H1 (cell line): Measurements from ENCODE around the gene RCL1. TPM values are rescaled to one million over a fixed set of nuclear protein-coding genes. Genes with fewer than 3 reads are reported as not detected.

ENCODE experiments used
- CTCF ChIA-PET: fragments of 300-600 bp; sonication (Branson Sonifier 250); formaldehyde crosslinking; loops from one replicate; lab custom pipeline; 2021; ENCODE audit not compliant: partially characterized antibody; lab: Charles Lee
- POLR2A ChIA-PET: fragments of 300-600 bp; sonication (Branson Sonifier 250); formaldehyde crosslinking; loops from one replicate; lab custom pipeline; 2021; ENCODE audit warnings: inconsistent platforms; ENCODE audit not compliant: partially characterized antibody; lab: Charles Lee
- DNase-seq, 2 experiments: peaks; one replicate each; pipeline versions ENCODE4 v3.0.0 to v3.0.0-alpha.2; 2010 to 2022; ENCODE audit warnings: low spot score in 2 of 2, low read depth in 1 of 2, mixed read lengths in 1 of 2
- FAIRE-seq: peaks from 2 replicates; lab custom pipeline; 2011; peaks lifted over from hg19 to GRCh38; lab: Jason Lieb, UNC
- H2AFZ ChIP-seq: 2 replicates; pipeline ENCODE4 v1.8.1; 2012; ENCODE audit warnings: low read length, inconsistent platforms
- H2AK5ac ChIP-seq: 2 replicates; pipeline ENCODE4 v1.6.1; 2013; ENCODE audit warnings: low read depth, low read length
- H2BK120ac ChIP-seq: replicated peaks from 2 replicates; pipeline ENCODE3; 2013; ENCODE audit warnings: low read depth, low read length, inconsistent platforms
- H2BK12ac ChIP-seq: 2 replicates; pipeline ENCODE4 v1.6.1; 2013; ENCODE audit warnings: low read depth, low read length
- H2BK15ac ChIP-seq: 2 replicates; pipeline ENCODE4 v1.6.1; 2013; ENCODE audit warnings: low read length
- H2BK20ac ChIP-seq: 2 replicates; pipeline ENCODE4 v1.6.1; 2013; ENCODE audit warnings: low read length
- H2BK5ac ChIP-seq: 2 replicates; pipeline ENCODE4 v1.6.1; 2013; ENCODE audit warnings: low read depth, low read length
- H3K14ac ChIP-seq: 2 replicates; pipeline ENCODE4 v1.6.1; 2013; ENCODE audit warnings: inconsistent platforms; ENCODE audit not compliant: insufficient read length
- H3K18ac ChIP-seq: 2 replicates; pipeline ENCODE4 v1.6.1; 2013; ENCODE audit warnings: low read length; ENCODE audit errors: extremely low read depth
- H3K23ac ChIP-seq: 2 replicates; pipeline ENCODE4 v1.6.1; 2013; ENCODE audit warnings: inconsistent platforms; ENCODE audit not compliant: insufficient read length
- H3K23me2 ChIP-seq: 2 replicates; pipeline ENCODE4 v1.6.1; 2013; ENCODE audit warnings: low read depth, low read length
- H3K27ac ChIP-seq: 2 replicates; pipeline ENCODE4 v1.6.1; 2011; ENCODE audit warnings: low read depth, low read length, inconsistent platforms
- H3K27me3 ChIP-seq, 4 experiments: replicated peaks in 1 of 4; 1 replicate in 1 of 4; 2 replicates in 3 of 4; pipeline versions ENCODE4 v1.6.1 to v1.8.1; 2011 to 2013; ENCODE audit warnings: low read length in 3 of 4, mild to moderate bottlenecking in 3 of 4, inconsistent platforms in 2 of 4, mixed read lengths in 2 of 4, moderate library complexity in 1 of 4; ENCODE audit not compliant: control insufficient read depth in 3 of 4, insufficient read depth in 3 of 4; ENCODE audit errors: extremely low read depth in 1 of 4
- H3K36me3 ChIP-seq, 4 experiments: 2 replicates each; pipeline versions ENCODE4 v1.6.1 to v1.8.1; 2011 to 2013; ENCODE audit warnings: mild to moderate bottlenecking in 4 of 4, low read length in 3 of 4, moderate library complexity in 2 of 4, control low read depth in 1 of 4, inconsistent platforms in 1 of 4; ENCODE audit not compliant: insufficient read depth in 4 of 4, control insufficient read depth in 2 of 4
- H3K4ac ChIP-seq: replicated peaks from 2 replicates; pipeline ENCODE3; 2013; ENCODE audit warnings: low read length, low read depth, mixed read lengths, inconsistent platforms; ENCODE audit not compliant: insufficient read length
- H3K4me1 ChIP-seq, 4 experiments: replicated peaks in 1 of 4; 1 replicate in 1 of 4; 2 replicates in 3 of 4; pipeline versions ENCODE4 v1.6.1 to v1.8.1; 2011 to 2013; ENCODE audit warnings: low read length in 3 of 4, inconsistent platforms in 2 of 4, mixed read lengths in 1 of 4; ENCODE audit not compliant: insufficient read depth in 4 of 4, control insufficient read depth in 3 of 4
- H3K4me2 ChIP-seq, 2 experiments: 2 replicates each; pipeline versions ENCODE4 v1.6.1 to v1.8.1; 2011 to 2013; ENCODE audit warnings: low read depth in 2 of 2, low read length in 2 of 2, control low read depth in 1 of 2, inconsistent platforms in 1 of 2, mild to moderate bottlenecking in 1 of 2; ENCODE audit not compliant: insufficient read depth in 1 of 2
- H3K4me3 ChIP-seq, 4 experiments: fragments of 200-600, 300-600 bp in 1 of 4; sonication (generic), shearing (Covaris generic), sonication (Bioruptor Twin) in 1 of 4; 2 replicates each; pipeline versions ENCODE4 v1.5.1 to v1.8.1; 2011 to 2016; ENCODE audit warnings: low read length in 4 of 4, low read depth in 3 of 4, control low read depth in 2 of 4, inconsistent platforms in 2 of 4, mild to moderate bottlenecking in 2 of 4, mixed read lengths in 1 of 4, moderate library complexity in 1 of 4; ENCODE audit not compliant: insufficient read depth in 2 of 4; ENCODE audit errors: extremely low read depth in 1 of 4
- H3K56ac ChIP-seq: replicated peaks from 2 replicates; pipeline ENCODE3; 2013; ENCODE audit warnings: low read depth, mild to moderate bottlenecking, mixed read lengths, low read length, inconsistent platforms; ENCODE audit not compliant: insufficient read length
- H3K79me1 ChIP-seq: 2 replicates; pipeline ENCODE4 v1.6.1; 2013; ENCODE audit warnings: low read depth, low read length, control low read depth
- H3K79me2 ChIP-seq, 2 experiments: 2 replicates each; pipeline versions ENCODE4 v1.6.1 to v1.8.1; 2012 to 2013; ENCODE audit warnings: low read length in 2 of 2, mild to moderate bottlenecking in 2 of 2, inconsistent platforms in 1 of 2; ENCODE audit not compliant: insufficient read depth in 2 of 2, control insufficient read depth in 1 of 2
- H3K9ac ChIP-seq, 4 experiments: replicated peaks in 1 of 4; 1 replicate in 1 of 4; 2 replicates in 3 of 4; pipeline versions ENCODE4 v1.6.1 to v1.8.1; 2011 to 2013; ENCODE audit warnings: low read depth in 3 of 4, low read length in 3 of 4, control low read depth in 2 of 4, mild to moderate bottlenecking in 2 of 4, moderate library complexity in 2 of 4, inconsistent platforms in 1 of 4; ENCODE audit errors: extremely low read depth in 1 of 4
- H3K9me3 ChIP-seq, 2 experiments: 2 replicates each; pipeline versions ENCODE4 v1.6.1 to v1.8.1; 2012 to 2013; ENCODE audit warnings: mild to moderate bottlenecking in 2 of 2, moderate library complexity in 2 of 2, control low read depth in 1 of 2, inconsistent platforms in 1 of 2, low read depth in 1 of 2, low read length in 1 of 2, mixed read lengths in 1 of 2; ENCODE audit not compliant: insufficient read depth in 2 of 2
- H4K20me1 ChIP-seq, 2 experiments: replicated peaks in 1 of 2; 2 replicates each; pipeline versions ENCODE3 to v1.8.1; 2011 to 2013; ENCODE audit warnings: inconsistent platforms in 2 of 2, low read length in 2 of 2, mild to moderate bottlenecking in 1 of 2; ENCODE audit not compliant: insufficient read depth in 2 of 2, control insufficient read depth in 1 of 2
- H4K5ac ChIP-seq: 2 replicates; pipeline ENCODE4 v1.6.1; 2013; ENCODE audit warnings: low read length, low read depth, mixed read lengths, inconsistent platforms; ENCODE audit not compliant: insufficient read length
- H4K8ac ChIP-seq: 2 replicates; pipeline ENCODE4 v1.8.0; 2013; ENCODE audit warnings: mild to moderate bottlenecking, moderate library complexity, low read length, inconsistent platforms; ENCODE audit not compliant: insufficient read depth; ENCODE audit errors: extremely low read depth
- H4K91ac ChIP-seq: replicated peaks from 2 replicates; pipeline ENCODE3; 2013; ENCODE audit warnings: low read length, mixed read lengths, inconsistent platforms; ENCODE audit not compliant: insufficient read length
- FOSL1 ChIP-seq: IDR thresholded peaks from 2 replicates; pipeline ENCODE4 v1.6.1; 2011; ENCODE audit warnings: mild to moderate bottlenecking, low read depth, low read length, moderate library complexity; ENCODE audit not compliant: insufficient read depth
- GABPA ChIP-seq: IDR thresholded peaks from 2 replicates; pipeline ENCODE4 v1.6.1; 2011; ENCODE audit warnings: mild to moderate bottlenecking, low read length, moderate library complexity, borderline replicate concordance; ENCODE audit not compliant: insufficient read depth
- KDM1A ChIP-seq: fragments of 200-600, 300-600 bp; sonication (generic); IDR thresholded peaks from 2 replicates; pipeline ENCODE4 v1.7.1; 2016; ENCODE audit warnings: mild to moderate bottlenecking, low read length, borderline replicate concordance
- KDM4A ChIP-seq: IDR thresholded peaks from one replicate; pipeline ENCODE4 v1.7.1; 2012; ENCODE audit warnings: low read depth, mild to moderate bottlenecking, moderate library complexity, low read length, inconsistent platforms; ENCODE audit not compliant: severe bottlenecking
- POLR2A ChIP-seq, 2 experiments: IDR thresholded peaks; 1 replicate in 1 of 2; 2 replicates in 1 of 2; pipeline ENCODE4 v1.6.1; 2011; ENCODE audit warnings: low read depth in 2 of 2, low read length in 2 of 2, mild to moderate bottlenecking in 2 of 2; ENCODE audit errors: control extremely low read depth in 1 of 2
- POU5F1 ChIP-seq: IDR thresholded peaks from 2 replicates; pipeline ENCODE4 v1.6.1; 2011; ENCODE audit warnings: low read depth, mild to moderate bottlenecking, low read length, moderate library complexity
- SIRT6 ChIP-seq: IDR thresholded peaks from one replicate; pipeline ENCODE4 v1.7.1; 2012; ENCODE audit warnings: low read length, inconsistent platforms
- SUZ12 ChIP-seq: fragments of 200-600 bp; sonication (generic); IDR thresholded peaks from 2 replicates; pipeline ENCODE4 v1.6.1; 2012; ENCODE audit warnings: mild to moderate bottlenecking, inconsistent platforms, low read length, moderate library complexity, mixed read lengths
- YY1 ChIP-seq: IDR thresholded peaks from 2 replicates; pipeline ENCODE4 v1.6.1; 2011; ENCODE audit warnings: low read depth, mild to moderate bottlenecking, low read length
- WGBS, 2 experiments: shearing (Covaris generic) in 1 of 2; methylation state at CpG; one replicate each; pipeline versions ENCODE4 v1.1.6 to v1.1.7; 2013 to 2015; ENCODE audit warnings: low lambda C conversion rate in 2 of 2, mixed read lengths in 2 of 2, inconsistent platforms in 1 of 2, low coverage in 1 of 2, missing lambda C conversion rate in 1 of 2; ENCODE audit not compliant: insufficient replicate concordance in 2 of 2, insufficient coverage in 1 of 2, insufficient read length in 1 of 2; ENCODE audit errors: extremely low coverage in 1 of 2, missing lambda C conversion rate in 1 of 2; 5-methylcytosine and 5-hydroxymethylcytosine counted together
- polyA plus RNA-seq, 7 experiments: library from polyadenylated mRNA; depleted of rRNA in 3 of 7; stranded (reverse) in 5 of 7; unstranded in 2 of 7; fragments of >200 nt in 5 of 7; fragments of 200-250 nt in 2 of 7; gene quantifications; 1 replicate in 5 of 7; 2 replicates in 1 of 7; 4 replicates in 1 of 7; pipeline versions ENCODE4 v1.2.1 to v1.2.3, GENCODE V29; 2011 to 2013; ENCODE audit warnings: missing spikeins in 2 of 7, mixed read lengths in 2 of 7
- total RNA-seq: library from RNA; stranded (reverse); fragmentation: NEBNext Ultra II Directional; extraction: Animal tissue kit (Norgen Biotek cat#: 25700); gene quantifications from 2 replicates; pipeline ENCODE4 v1.2.1, GENCODE V29; 2021
- TF ChIP-seq, protein P1 (sequence below): IDR thresholded peaks from 2 replicates; pipeline ENCODE4 v1.6.1; 2011; ENCODE audit warnings: low read depth, mild to moderate bottlenecking, low read length; ENCODE audit not compliant: insufficient read depth
- TF ChIP-seq, protein P2 (sequence below), 3 experiments: IDR thresholded peaks; 1 replicate in 2 of 3; 2 replicates in 1 of 3; pipeline versions ENCODE4 v1.5.1 to v1.6.1; 2011; ENCODE audit warnings: low read length in 3 of 3, mild to moderate bottlenecking in 3 of 3, inconsistent platforms in 2 of 3, low read depth in 1 of 3, moderate library complexity in 1 of 3; ENCODE audit not compliant: insufficient read depth in 1 of 3; ENCODE audit errors: control extremely low read depth in 1 of 3

The RCL1 gene
- total and polyA plus RNA-seq, 2 of the 8 experiments (the other 6 are each of a cell fraction or from before 2014, with no cell fraction given) = 21.0 to 29.5 TPM

DNA sequence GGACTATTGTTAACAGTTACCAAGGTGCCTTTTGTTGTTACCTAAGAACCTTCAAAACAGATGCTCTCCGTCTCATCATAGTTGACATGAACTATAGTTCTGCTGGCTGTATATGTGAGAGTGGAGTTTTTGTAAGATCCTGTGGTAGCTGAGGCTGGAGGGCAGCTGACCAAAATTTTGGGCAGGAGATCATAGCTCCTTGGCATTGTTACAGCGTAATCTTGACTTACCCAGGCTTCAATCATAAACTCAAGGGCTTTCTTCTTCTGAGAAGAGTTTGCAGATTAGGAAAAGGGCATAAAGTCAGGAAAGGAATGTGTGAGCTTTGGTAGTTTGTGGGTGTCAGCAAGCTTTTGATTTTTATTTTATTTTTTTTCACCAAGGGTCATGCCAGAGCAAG, 34.5 kb downstream of the RCL1 start:
- Histone ChIP-seq H3K4me3 (no peak overlapping the region), H3K4me1 (no peaks in the 10 kb centered on the region), H4K5ac (no peak overlapping the region), H3K4me2 (no peak overlapping the region), H2BK12ac (no peak overlapping the region), H3K79me1 (no peaks in the 10 kb centered on the region; the same call in none of the 2 replicates), H3K56ac (no peak overlapping the region), H3K4ac (no peak overlapping the region), H3K23ac (no peak overlapping the region), H3K79me2 (peaks cover 0 to 32% of the 10 kb centered on the region in 2 experiments; a peak in 3 of 4 replicates), H3K36me3 (peaks cover 0 to 4% (median 1%) of the 10 kb centered on the region in 4 experiments; a peak in 3 of 8 replicates), H2AK5ac (no peak overlapping the region), H3K23me2 (no peaks in the 10 kb centered on the region; the same call in 1 of the 2 replicates), H3K14ac (no peak overlapping the region), H2BK5ac (no peak overlapping the region), H3K27me3 (no peaks in the 10 kb centered on the region), H4K8ac (no peak overlapping the region), H3K18ac (no peak overlapping the region), H2BK15ac (no peak overlapping the region), H3K27ac (no peak overlapping the region), H2BK120ac (no peak overlapping the region), H4K20me1 (peaks cover 2% of the 10 kb centered on the region in 2 experiments), H2BK20ac (no peak overlapping the region), H2AFZ (no peak overlapping the region), H3K9me3 (no peaks in the 10 kb centered on the region), H4K91ac (no peak overlapping the region), H3K9ac (no peak overlapping the region)
- ChIA-PET CTCF (interaction anchor here (1.0 to 2.1 kb wide), 3 partner anchors 20 to 65 kb away, joined by 3 to 8 read pairs (median 5); no protein-coding TSS in a partner anchor), POLR2A (interaction anchor here (1.7 kb wide), 1 partner anchor 11 kb away, joined by 4 read pairs; no protein-coding TSS in a partner anchor)
- WGBS, 2 experiments = 82% methylated on average over 2 of the region's 2 CpGs; no CpG with 5 or more reads in 1 of the 2 experiments
- no peak for FAIRE-seq
- TF ChIP-seq YY1 = no peak
- no peak for TF ChIP-seq POU5F1
- no peak for TF ChIP-seq KDM4A
- TF ChIP-seq SIRT6 = no peak
- TF ChIP-seq KDM1A = no peak
- TF ChIP-seq POLR2A (IDR thresholded peaks at IDR 0.05; ENCODE audit: control extremely low read depth in 1 of 2, low read depth in 2 of 2, low read length in 2 of 2) = no peak
- TF ChIP-seq GABPA = no peak
- no peak for TF ChIP-seq SUZ12
- TF ChIP-seq, protein P1, sequence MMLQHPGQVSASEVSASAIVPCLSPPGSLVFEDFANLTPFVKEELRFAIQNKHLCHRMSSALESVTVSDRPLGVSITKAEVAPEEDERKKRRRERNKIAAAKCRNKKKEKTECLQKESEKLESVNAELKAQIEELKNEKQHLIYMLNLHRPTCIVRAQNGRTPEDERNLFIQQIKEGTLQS = no peak
- TF ChIP-seq FOSL1 = no peak
- TF ChIP-seq, protein P2, sequence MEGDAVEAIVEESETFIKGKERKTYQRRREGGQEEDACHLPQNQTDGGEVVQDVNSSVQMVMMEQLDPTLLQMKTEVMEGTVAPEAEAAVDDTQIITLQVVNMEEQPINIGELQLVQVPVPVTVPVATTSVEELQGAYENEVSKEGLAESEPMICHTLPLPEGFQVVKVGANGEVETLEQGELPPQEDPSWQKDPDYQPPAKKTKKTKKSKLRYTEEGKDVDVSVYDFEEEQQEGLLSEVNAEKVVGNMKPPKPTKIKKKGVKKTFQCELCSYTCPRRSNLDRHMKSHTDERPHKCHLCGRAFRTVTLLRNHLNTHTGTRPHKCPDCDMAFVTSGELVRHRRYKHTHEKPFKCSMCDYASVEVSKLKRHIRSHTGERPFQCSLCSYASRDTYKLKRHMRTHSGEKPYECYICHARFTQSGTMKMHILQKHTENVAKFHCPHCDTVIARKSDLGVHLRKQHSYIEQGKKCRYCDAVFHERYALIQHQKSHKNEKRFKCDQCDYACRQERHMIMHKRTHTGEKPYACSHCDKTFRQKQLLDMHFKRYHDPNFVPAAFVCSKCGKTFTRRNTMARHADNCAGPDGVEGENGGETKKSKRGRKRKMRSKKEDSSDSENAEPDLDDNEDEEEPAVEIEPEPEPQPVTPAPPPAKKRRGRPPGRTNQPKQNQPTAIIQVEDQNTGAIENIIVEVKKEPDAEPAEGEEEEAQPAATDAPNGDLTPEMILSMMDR (IDR thresholded peaks at IDR 0.05; ENCODE audit: control extremely low read depth in 1 of 3, insufficient read depth in 1 of 3, low read depth in 1 of 3, low read length in 3 of 3) = no peak
- no peak for DNase-seq
